ENCODE data around the gene ATP5PD.
"Not testable (repeated sequence)": the region's sequence is repeated elsewhere in the genome, so short reads cannot be mapped to it uniquely, and the experiment has no call there.

ATP5PD gene

DNA sequence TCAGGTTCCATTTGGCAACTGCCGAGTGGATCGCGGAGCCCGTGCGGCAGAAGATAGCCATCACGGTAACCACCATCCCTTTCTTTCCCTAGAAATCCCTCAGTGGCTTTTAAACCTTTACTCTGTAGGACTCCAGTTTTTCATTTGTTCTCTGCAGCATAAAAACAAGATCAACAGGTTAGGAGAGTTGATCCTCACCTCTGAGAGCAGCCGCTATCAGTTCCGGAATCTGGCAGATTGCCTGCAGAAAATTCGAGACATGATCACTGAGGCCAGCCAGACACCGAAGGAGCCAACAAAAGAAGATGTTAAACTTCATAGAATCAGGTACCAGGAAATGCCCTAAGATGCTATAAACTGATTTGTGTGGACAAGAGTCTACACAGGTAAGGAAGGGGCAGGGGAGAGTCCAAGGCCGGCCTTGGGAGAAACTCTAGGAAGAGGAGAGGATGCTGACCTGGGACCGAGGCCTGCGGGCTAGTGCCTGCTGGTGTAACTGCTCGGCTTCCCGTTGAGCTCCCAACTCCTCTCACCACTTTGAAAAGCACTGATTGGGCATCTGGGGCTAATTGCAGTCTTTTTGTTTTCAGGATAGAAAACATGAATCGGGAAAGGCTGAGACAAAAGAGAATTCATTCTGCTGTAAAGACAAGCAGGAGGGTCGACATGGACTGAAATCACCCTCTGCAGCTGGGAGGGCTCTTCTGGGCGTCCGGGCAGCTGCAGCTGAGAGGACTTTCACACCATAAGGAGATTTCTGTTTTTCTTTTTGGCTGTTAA, 26.2 kb downstream of the ATP5PD start:
- no peak for DNase-seq (ENCODE audit: low spot score)

DNA sequence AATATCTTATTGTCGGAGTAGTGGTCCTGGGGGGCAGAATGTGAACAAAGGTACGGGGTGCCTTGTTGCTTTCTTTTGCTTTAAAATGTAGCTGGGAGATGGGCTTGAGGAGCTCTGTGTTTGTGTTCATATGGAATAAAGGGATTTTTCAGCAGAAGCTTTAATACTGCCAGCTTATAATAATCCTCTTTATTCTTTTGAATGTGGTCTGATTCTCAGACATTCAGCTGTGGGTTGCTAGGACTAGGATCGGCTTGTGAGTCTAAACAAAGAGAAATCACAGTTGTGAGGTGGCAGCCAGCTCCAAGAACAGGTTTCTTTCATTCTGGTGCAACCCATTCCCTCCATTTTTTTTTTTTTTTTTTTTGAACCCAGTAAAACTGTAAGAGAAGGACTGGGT, 27.1 kb downstream of the ATP5PD start:
- no peak for DNase-seq (ENCODE audit: low spot score)

DNA sequence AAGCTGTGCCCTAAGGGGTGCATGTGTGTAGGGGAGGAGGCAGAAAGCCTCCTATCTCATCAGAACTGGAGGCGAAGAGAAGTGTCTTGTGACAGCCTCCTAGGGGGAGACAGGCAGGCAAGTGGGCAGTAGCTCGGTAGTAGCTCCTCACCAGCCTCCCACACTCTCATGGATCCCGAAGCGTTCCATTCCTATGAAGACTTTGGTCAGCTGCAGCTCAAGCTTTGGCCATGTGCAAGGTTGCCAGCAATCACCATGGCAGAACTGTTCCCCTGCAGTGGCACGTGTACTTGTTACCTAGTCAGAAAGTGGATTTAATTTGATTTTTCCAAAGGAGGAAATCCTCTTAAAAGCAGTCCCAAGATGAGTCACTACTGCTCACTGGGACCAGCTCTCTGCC, 27.6 kb downstream of the ATP5PD start:
- DNase-seq (ENCODE audit: low spot score): no peak

DNA sequence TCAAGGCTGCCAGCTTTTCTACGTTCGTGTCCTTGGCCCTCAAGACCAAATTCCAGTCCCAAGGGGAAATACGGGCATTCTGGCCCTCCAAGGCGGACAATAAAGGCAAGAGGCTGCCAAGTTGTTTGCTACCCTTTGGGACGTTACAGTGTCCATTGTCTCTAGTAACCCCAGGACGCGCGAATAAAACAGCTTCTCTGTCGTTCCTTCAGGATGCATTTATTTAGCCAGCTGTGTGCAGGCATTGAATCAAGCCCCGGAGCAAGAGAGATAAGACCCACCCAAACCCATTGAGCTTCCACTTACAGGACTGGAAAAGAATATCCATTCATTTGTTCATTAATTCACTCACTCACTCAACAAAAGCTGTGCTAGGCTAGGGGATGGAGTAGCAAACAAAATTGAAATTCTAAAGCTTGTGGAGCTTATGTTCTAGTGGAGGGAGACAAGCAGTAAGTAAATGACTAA, 33.6 kb downstream of the ATP5PD start:
- no peak for DNase-seq (ENCODE audit: low spot score)

DNA sequence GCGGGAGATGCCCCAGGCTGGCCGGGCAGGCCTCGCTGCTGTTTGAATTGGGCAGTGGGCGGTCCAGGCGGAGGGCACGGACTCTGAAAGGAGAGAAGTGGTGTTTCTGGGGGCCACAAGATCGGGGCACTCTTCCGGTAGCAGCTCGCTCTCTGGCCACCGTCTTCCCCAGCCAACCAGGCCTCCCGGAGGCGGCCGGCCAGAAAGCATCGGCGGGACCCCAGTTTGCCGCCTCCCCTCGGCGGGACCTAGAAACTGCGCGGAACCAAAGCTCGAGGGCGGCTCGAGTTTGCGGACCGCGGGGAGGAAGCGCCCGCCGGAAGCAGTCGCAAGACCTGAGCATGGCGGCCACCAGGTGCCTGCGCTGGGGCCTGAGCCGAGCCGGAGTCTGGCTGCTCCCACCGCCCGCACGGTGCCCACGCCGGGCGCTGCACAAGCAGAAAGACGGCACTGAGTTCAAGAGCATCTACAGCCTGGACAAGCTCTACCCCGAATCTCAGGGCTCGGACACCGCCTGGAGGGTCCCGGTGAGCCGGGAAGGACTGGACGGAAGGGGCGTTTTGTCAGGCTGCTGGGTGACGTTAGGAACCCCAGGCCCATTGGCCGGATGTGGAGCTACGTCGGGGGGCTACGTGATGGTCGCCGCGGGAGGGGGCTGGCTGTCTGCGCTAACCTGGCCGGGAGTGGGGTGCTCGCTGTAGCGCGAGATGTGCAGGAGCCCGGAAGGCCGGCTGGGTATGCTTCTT, 34.2 kb downstream of the ATP5PD start, which contains the start of gene MRPL58:
Gene MRPL58 (plus strand): TSS at position 325 of the 746 bp plus-strand sequence. CDS start 17 bp downstream, at position 342.
- DNase-seq (ENCODE audit: low spot score): peak; percentile 94

DNA sequence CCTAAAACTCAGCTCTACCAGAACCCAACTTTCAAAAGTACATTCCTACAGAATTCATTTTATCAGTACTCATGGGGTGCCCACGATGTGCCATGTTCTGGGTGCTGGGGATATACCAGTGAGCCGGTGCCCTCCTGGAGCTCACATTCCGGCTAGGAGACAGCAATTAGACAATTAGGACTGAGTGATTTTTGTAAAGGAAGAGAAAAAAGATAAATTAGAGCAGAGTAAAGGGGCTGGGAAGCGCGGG, 34.7 kb downstream of the ATP5PD start:
- no peak for DNase-seq (ENCODE audit: low spot score)

DNA sequence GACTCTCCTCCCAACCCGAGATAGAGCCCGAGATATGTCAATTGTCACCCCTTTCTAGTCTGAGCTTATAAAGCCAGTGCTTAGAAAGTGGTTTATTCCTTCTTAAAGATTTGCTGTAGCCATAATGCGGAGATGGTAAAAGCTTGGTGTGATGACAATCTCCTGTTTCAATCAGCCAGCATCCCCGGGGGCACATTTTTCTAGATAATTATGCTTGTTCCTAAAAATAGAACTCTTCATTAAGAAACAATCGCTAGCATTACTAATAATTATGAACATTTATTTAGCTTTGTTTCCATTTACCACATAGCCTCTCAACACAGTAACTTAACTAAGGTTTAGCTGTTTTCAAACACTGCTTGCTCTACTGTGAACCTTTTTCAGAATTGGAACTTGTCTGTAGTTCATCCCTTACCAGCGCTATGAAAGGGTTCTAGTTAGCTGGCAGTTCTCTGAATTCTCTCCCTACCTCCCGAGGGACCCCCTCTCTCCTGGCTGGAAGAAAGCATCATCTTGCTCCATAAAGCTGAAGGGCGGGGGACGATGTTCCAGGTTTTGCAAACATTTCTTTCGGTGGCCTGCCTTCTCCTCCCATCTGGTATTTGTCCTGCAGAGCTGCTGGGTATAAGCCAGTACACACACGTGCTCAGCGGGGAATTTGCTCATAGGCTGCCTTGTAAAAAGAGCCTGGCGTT, 35.2 kb downstream of the ATP5PD start:
- DNase-seq (ENCODE audit: low spot score): peak; percentile 87

DNA sequence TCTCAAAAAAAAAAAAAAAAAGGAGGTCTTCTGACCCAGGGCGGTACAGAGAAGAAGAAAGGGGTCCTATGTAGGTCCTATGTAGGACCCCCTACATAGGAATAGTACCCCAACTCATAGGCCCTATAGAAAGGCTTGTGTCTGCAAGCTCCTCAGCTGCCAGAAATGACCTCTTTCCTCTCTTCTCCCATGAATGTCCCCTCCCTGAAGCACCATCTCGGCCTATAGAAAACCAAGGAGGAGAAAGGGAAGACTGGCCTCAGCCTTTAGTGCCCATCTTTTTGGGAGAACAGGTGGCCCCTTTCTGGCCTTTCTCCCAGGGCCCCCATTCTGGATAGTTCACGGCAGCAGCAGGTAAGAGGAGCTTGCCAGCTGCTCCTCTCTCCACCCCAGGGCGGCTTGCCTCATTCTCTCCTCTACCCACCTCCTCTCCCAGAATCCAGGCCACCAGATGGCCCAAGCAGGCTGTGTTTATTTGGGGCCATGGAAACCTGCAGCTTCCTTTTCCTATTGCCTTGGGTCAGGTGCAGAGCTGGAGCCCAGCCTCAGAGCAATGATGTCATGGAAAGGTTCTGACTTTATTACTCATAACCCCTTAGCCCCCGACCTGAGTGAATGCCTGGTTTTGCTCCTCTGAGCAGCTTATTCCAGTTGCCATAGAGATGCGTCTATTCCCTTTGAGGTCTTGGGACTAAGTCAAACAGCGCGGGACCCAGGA, 35.9 kb downstream of the ATP5PD start:
- peak; percentile 29 for DNase-seq (ENCODE audit: low spot score)

DNA sequence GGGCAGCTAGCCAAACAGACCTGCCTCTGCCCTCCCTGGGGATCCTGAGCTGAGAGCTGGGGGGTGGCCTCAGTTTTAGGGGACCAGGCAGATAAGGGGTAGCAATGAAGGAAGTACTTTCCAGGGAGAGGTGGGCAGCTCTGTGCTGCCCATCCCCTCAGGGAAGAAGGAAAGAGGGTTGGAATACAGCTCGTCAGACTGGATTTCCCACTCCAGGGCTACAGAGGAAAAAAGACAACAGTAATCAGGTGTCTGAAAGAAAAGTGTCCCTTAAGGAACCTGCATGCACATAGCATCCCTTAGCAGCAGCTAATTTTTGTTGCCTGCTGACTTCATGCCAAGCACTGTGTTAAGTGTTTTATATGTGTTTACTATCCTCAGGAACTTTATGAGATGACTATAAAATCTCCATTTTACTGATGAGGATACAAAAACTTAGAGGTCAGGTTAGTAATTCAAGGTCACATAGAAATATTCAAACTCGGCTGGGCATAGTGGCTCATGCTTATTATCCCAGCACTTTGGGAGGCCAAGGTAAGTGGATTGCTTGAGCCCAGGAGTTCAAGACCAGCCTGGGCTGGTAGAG, 37.5 kb downstream of the ATP5PD start:
- no peak for DNase-seq (ENCODE audit: low spot score)

DNA sequence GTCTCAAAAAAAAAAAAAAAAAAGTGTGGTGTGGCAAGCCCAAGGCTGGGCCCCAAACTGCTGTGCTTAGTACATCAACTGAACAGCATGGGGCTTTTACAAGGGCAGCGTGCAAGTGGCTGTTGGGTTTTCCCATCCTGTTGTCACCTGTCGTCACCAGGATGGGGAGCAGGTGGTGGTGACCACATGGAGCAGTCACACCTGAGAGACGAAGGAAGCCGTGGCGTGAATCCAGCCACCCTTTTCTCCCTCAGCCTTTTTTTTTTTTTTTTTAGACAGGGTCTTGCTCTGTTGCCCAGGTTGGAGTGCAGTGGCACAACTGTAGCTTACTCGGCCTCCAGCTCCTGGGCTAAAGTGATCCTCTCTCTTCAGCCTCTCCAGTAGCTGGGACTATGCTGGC, 38.4 kb downstream of the ATP5PD start:
- DNase-seq (ENCODE audit: low spot score): no peak

DNA sequence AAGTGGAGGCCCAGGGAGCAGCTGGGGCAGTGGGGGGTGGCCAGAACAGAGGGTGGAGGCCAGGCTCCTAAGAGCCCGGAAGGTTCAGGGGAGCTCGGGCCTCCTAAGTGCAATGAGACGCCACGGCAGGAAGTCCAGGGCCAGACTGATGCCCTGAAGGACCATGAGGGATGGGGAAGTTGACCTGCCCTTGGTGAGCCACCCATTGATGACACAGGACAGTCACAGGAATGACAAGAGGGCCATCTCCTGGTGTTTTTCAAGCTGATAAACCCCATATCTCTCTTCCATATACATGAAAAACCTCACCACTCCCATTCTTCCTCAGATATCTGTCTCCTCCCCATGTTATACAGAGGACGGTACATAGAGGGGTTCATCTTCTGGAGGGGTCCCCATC, 40.1 kb downstream of the ATP5PD start:
- DNase-seq (ENCODE audit: low spot score): no peak

DNA sequence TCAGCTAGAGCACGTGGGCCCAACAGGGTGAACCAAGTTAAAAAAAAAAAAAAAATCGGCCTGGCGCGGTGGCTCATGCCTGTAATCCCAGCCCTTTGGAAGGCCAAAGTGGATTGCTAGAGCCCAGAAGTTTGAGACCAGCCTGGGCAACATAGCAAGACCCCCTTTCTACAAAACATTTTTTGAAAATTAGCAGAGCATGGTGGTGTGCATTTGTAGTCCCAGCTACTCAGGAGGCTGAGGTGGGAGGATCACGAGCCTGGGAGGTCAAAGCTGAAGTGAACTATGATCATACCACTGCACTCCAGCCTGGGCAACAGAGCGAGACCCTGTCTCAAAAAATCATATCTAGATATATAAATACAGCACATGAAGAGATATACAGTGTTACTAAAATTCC, 40.7 kb downstream of the ATP5PD start:
- DNase-seq (ENCODE audit: low spot score): not testable (repeated sequence)

DNA sequence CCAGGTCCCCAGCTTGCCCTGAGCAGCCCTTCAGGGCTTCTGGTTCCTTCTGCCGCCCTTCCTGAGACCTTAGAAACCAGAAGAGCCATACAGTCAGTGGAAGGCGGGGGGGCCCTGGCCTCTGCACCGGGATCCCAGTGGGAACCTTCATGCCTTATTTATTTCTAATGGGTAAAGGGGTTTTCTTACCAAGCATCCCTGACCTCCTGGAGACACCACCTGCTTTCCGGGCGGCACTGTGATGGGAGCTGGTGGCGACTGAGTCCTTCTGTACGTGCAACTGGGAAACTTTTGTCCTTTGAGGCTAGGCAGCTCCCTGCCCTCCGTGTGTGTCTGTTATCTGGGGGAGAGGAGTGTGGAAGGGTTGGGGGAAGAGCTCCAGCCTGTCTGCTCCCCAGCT, 41.5 kb downstream of the ATP5PD start:
- no peak for DNase-seq (ENCODE audit: low spot score)

DNA sequence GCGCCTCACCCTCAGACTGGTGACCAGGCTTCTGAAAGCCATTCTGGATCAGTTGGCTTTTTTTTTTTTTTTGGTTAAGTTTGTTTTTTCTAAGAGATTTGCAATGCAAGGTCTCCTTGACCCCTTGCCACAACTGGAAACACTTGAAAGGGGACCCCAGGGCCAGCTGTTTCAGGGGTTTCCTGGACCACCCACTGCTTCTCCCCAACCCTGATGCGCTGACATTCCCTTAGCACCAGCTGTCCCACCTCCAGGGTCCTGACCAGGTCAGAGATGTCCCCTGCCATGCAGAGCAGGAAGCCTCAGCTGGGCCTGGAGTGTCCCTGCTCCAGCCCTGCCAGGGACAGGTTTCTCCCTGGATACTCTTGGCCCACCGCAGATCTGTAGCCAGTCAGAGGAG, 42.4 kb downstream of the ATP5PD start:
- no peak for DNase-seq (ENCODE audit: low spot score)

DNA sequence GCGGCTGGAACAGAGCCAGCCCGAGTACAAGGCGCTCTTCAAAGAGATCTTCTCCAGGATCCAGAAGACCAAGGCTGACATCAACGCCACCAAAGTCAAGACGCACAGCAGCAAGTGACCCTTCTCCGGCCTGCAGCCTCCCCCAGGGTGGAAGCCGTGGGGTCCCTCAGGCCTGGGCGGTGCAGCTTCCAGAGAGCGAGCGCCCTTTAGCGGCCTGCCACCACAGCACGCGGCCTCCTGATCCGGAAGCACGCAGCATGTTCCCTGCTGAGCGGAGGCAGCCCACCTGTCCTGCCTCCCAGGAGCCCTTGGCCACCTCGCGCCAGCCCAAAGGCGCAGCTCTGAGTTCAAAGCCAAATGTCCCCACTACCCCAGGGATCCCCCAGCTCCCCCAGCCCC, 42.8 kb downstream of the ATP5PD start:
- no peak for DNase-seq (ENCODE audit: low spot score)

DNA sequence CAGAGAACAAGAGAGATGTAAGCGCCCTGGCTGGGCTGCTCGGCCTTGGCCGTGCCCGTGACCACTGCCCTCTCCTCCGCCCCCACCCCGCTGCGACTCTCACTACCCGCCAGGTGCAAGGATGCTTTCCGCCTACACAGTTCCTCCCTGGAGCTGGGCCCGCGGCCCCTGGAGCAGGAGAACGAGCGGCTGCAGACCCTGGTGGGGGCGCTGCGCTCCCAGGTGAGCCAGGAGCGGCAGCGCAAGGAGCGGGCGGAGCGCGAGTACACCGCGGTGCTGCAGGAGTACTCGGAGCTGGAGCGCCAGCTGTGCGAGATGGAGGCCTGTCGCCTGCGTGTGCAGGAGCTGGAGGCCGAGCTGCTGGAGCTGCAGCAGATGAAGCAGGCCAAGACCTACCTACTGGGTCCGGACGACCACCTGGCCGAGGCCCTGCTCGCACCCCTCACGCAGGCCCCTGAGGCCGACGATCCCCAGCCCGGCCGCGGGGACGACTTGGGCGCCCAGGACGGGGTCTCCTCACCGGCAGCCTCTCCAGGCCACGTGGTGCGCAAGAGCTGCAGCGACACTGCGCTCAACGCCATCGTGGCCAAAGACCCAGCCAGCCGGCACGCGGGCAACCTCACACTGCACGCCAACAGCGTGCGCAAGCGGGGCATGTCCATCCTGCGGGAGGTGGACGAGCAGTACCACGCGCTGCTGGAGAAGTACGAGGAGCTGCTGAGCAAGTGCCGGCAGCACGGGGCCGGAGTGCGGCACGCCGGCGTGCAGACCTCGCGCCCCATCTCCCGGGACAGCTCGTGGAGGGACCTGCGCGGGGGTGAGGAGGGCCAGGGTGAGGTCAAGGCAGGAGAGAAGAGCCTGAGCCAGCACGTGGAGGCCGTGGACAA, 43.5 kb downstream of the ATP5PD start:
- DNase-seq (ENCODE audit: low spot score): no peak

DNA sequence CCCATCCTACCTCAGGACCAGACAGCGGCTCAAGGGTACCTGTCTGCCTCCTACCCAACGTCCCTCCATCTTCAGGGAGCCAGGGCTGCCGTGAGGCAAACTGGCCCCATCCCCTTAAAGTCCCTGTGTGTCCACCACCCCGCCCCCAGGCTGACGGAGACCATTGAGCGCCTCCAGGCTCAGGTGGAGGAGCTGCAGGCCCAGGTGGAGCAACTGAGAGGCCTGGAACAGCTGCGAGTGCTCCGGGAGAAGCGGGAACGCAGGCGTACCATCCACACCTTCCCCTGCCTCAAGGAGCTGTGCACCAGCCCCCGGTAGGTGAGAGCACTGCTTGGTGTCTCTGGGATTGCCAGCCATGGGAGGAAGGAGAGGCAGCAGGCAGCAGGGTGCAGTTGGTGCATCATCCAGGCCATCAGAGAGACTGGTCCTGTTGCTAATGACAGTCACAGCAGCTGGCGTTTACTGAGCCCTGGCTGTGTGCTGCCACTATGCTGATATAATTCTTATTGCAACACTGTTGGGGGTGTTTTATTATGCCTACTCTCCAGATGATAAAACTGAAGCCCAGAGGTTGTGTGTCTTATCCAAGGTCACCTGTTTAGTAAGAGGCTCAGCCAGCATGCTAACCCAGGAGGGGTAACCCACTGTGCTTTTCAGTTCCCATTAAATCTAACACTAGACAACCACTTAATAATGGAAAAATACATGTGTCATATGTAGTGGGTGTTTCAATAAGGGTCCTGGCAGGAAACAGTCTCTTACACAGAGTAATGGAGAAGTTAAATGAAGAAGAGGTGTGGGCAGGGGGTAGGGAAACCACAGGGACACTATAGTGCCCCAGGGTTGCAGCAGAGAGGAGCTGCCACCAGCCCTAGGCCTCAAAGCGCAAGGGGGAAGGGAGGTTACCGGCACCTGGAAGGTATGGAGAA, 44.6 kb downstream of the ATP5PD start:
- DNase-seq (ENCODE audit: low spot score): no peak

DNA sequence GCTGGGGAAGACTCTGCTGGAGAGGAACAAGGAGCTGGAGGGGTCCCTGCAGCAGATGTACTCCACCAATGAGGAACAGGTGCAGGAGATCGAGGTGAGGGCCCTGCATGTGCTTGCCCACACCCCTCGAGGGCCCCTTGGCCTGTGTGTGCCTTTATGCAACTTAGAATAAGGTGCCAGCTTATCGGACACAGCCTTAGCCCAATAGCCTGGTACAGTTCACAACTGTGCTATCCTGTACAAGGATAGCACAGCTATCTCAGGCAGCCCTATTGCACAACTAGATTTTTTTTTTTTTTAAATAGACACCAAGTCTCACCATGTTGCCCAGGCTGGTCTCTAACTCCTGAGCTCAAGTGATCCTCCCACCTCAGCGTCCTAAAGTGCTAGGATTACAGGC, 47.2 kb downstream of the ATP5PD start:
- no peak for DNase-seq (ENCODE audit: low spot score)

DNA sequence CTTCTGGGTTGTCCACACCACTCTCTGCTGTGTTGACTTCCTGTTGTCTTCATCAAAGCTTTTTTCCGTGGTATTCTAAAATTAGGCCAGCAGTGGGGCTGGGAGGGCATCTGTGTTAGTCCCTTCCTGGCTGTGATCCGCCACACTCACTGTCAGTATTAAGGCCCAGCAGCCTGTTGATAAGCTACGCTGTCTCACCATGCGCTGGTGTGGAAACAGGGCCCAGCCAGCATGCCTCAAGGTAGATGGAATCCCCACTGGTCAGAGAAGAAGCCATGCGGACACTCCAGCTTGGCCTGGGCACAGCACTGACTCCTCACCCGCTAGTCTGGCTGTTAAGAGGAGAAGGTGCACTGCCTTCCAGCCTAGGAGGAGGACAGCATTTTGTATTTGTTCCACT, 48.0 kb downstream of the ATP5PD start:
- DNase-seq (ENCODE audit: low spot score): no peak

DNA sequence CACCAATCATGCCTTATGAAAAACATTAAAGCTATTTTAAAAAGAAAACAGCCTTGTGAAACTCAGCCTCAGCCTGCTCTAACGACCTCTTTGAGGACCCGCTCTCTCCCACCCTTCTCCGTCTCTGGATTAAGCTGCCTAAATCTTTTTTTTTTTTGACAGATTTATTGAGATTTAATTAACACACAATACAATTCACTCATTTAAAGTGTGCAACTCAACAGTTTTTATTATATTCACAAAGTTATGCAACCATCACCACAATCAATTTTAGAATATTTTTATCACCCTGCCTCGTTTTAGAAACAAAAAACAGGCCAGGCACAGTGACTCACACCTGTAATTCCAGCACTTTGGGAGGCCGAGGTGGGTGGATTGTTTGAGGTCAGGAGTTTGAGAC, 50.9 kb downstream of the ATP5PD start:
- no peak for DNase-seq (ENCODE audit: low spot score)
